GM18951 (cell line): Measurements from ENCODE around the gene POMT1.
"Not testable (repeated sequence)": the region's sequence is repeated elsewhere in the genome, so short reads cannot be mapped to it uniquely, and the experiment has no call there.

Experiments
- POLR2A ChIP-seq: IDR thresholded peaks from 4 replicates; pipeline ENCODE4 v1.6.1; 2011; ENCODE audit warnings: mild to moderate bottlenecking; ENCODE audit not compliant: insufficient read length, insufficient read depth; ENCODE audit errors: extremely low read depth
- in situ Hi-C: fragments of 300-500 bp; cut with MboI; formaldehyde crosslinking; loops from one replicate; pipeline ENCODE4 v1.12.0; 2022; ENCODE audit warnings: low sequenced_read_pairs, mixed read lengths, inconsistent platforms; ENCODE audit not compliant: unreplicated experiment

The POMT1 gene

GRCh38 chr9:131499254-131499767 lies 3.4 kb upstream of the POMT1 start:
- TF ChIP-seq POLR2A, result no peak
- in situ Hi-C loops, result no loop called here

GRCh38 chr9:131500377-131500776 lies 2.3 kb upstream of the POMT1 start:
- no peak for TF ChIP-seq POLR2A
- in situ Hi-C loops, result no loop called here

GRCh38 chr9:131500939-131501541 lies 1.7 kb upstream of the POMT1 start:
- in situ Hi-C loops, result no loop called here
- TF ChIP-seq POLR2A, result no peak

- in situ Hi-C loops, result no loop called here
These were observed 1.1 kb downstream of the POMT1 start for GRCh38 chr9:131503626-131504465.

GRCh38 chr9:131505012-131505411 lies 2.3 kb downstream of the POMT1 start:
- no peak for TF ChIP-seq POLR2A
- in situ Hi-C loops, result no loop called here

More at GRCh38 chr9:131503626-131504465, 1.1 kb downstream of the POMT1 start:
- no peak for TF ChIP-seq POLR2A

- in situ Hi-C loops, result no loop called here
- no peak for TF ChIP-seq POLR2A
These were observed 8.7 kb downstream of the POMT1 start for GRCh38 chr9:131511416-131511815.

- in situ Hi-C loops, result no loop called here
- no peak for TF ChIP-seq POLR2A
These were observed 9.2 kb downstream of the POMT1 start for GRCh38 chr9:131511880-131512279.

GRCh38 chr9:131513177-131513576 lies 10.5 kb downstream of the POMT1 start:
- no peak for TF ChIP-seq POLR2A
- in situ Hi-C loops, result no loop called here

- in situ Hi-C loops, result not testable (repeated sequence)
These were observed 12.9 kb downstream of the POMT1 start for GRCh38 chr9:131515559-131516031.

GRCh38 chr9:131516100-131516499 lies 13.4 kb downstream of the POMT1 start:
- in situ Hi-C loops, result no loop called here
- no peak for TF ChIP-seq POLR2A

GRCh38 chr9:131516930-131517329 lies 14.2 kb downstream of the POMT1 start:
- TF ChIP-seq POLR2A, result no peak
- in situ Hi-C loops, result no loop called here

- TF ChIP-seq POLR2A, result no peak
- in situ Hi-C loops, result no loop called here
These were observed 15.1 kb downstream of the POMT1 start for GRCh38 chr9:131517761-131518190.

- in situ Hi-C loops, result no loop called here
- TF ChIP-seq POLR2A, result no peak
These were observed 15.8 kb downstream of the POMT1 start for GRCh38 chr9:131518553-131518952.

GRCh38 chr9:131520503-131520902 lies 17.8 kb downstream of the POMT1 start:
- no peak for TF ChIP-seq POLR2A
- in situ Hi-C loops, result no loop called here
